ENCODE results near the gene GPSM3. TPM values are rescaled to one million over a fixed set of nuclear protein-coding genes. Genes with fewer than 3 reads are reported as not detected.
A peak's percentile ranks its signal among the peaks of the same experiment; 100 is the strongest.

The GPSM3 gene
- total and polyA plus RNA-seq, 2 of the 13 experiments (the other 11 are each of a cell fraction or from before 2014, with no cell fraction given): 0.18 to 6.2 TPM

DNA sequence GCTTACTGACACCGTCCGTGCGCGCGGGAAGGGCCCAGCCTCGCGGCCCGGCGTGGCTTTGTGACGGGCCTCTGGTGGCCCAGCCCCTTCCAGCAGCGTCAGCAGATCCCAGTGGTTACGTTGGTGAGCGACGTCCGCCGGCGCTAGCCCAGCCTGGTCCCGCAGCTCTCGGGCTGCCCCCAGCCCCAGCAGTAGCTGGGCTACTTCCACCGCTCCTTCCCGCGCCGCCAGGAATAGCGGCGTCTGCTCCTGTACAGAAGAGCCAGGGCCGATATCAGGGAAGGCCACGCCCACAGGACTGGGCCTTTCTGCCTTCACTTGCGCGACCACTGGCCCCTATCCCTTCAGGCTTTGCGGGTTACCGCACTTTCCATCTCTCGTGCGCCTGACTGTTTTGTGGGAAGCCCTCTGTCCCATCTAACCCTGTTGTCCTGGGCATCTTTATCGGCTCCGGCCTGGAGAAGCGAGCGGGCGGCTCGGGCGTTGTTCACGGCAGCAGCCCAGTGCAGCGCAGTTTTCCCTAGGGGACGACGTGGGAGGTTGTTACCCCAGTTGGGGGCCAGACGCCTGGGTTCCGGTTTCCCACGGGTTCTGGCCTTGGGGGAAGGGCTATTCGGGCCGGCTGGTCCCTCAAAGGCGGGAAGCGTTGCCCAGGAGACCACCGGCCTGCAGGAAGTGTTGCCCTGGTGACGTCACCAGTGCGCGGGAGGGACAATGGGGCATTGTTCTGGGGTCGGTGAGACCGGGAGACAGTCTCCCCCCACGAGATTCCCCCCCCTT lies 3.6 kb upstream of the GPSM3 start (continued):
- TF ChIP-seq SATB2 (CRISPR knock-in tag; IDR thresholded peaks at IDR 0.05) (no peak), ZFP36 (IDR thresholded peaks at IDR 0.05; ENCODE audit: borderline replicate concordance, low read depth, low read length, partially characterized antibody) (no peak), SALL2 (CRISPR knock-in tag; IDR thresholded peaks at IDR 0.05) (peak; percentile 70; the same call in 1 of the 2 replicates), ZHX2 (IDR thresholded peaks at IDR 0.05; ENCODE audit: low read depth) (peak; percentile 84), ZHX2 (CRISPR knock-in tag; IDR thresholded peaks at IDR 0.05; ENCODE audit: borderline replicate concordance) (0 out of 2 replicates have a peak, but pooled peaks have one; percentile 64), MEF2D (CRISPR knock-in tag; IDR thresholded peaks at IDR 0.05) (peak; percentile 78; the same call in 1 of the 2 replicates), ZBTB14 (CRISPR knock-in tag; IDR thresholded peaks at IDR 0.05) (peak; percentile 80), ZNF878 (CRISPR knock-in tag; IDR thresholded peaks at IDR 0.05) (peak; percentile 91; the same call in 1 of the 2 replicates), RFX5 (IDR thresholded peaks at IDR 0.05; ENCODE audit: low read depth, low read length) (peak; percentile 71; the same call in 1 of the 2 replicates), NKX3-1 (CRISPR knock-in tag; IDR thresholded peaks at IDR 0.05) (peak; percentile 58; the same call in 1 of the 2 replicates), RBAK (CRISPR knock-in tag; IDR thresholded peaks at IDR 0.05) (no peak), ZNF235 (CRISPR knock-in tag; IDR thresholded peaks at IDR 0.05; ENCODE audit: borderline replicate concordance) (no peak), ZMAT5 (CRISPR knock-in tag; IDR thresholded peaks at IDR 0.05; ENCODE audit: borderline replicate concordance, low read depth) (no peak), NAIF1 (CRISPR knock-in tag; IDR thresholded peaks at IDR 0.05; ENCODE audit: borderline replicate concordance) (no peak; the same call in 1 of the 2 replicates), MLLT10 (CRISPR knock-in tag; IDR thresholded peaks at IDR 0.05) (no peak)
- TF ChIP-seq, protein P1, sequence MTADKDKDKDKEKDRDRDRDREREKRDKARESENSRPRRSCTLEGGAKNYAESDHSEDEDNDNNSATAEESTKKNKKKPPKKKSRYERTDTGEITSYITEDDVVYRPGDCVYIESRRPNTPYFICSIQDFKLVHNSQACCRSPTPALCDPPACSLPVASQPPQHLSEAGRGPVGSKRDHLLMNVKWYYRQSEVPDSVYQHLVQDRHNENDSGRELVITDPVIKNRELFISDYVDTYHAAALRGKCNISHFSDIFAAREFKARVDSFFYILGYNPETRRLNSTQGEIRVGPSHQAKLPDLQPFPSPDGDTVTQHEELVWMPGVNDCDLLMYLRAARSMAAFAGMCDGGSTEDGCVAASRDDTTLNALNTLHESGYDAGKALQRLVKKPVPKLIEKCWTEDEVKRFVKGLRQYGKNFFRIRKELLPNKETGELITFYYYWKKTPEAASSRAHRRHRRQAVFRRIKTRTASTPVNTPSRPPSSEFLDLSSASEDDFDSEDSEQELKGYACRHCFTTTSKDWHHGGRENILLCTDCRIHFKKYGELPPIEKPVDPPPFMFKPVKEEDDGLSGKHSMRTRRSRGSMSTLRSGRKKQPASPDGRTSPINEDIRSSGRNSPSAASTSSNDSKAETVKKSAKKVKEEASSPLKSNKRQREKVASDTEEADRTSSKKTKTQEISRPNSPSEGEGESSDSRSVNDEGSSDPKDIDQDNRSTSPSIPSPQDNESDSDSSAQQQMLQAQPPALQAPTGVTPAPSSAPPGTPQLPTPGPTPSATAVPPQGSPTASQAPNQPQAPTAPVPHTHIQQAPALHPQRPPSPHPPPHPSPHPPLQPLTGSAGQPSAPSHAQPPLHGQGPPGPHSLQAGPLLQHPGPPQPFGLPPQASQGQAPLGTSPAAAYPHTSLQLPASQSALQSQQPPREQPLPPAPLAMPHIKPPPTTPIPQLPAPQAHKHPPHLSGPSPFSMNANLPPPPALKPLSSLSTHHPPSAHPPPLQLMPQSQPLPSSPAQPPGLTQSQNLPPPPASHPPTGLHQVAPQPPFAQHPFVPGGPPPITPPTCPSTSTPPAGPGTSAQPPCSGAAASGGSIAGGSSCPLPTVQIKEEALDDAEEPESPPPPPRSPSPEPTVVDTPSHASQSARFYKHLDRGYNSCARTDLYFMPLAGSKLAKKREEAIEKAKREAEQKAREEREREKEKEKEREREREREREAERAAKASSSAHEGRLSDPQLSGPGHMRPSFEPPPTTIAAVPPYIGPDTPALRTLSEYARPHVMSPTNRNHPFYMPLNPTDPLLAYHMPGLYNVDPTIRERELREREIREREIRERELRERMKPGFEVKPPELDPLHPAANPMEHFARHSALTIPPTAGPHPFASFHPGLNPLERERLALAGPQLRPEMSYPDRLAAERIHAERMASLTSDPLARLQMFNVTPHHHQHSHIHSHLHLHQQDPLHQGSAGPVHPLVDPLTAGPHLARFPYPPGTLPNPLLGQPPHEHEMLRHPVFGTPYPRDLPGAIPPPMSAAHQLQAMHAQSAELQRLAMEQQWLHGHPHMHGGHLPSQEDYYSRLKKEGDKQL (CRISPR knock-in tag; IDR thresholded peaks at IDR 0.05; ENCODE audit: low read depth): peak; percentile 62
